HG03103 (cell line): ENCODE measurements around the gene CCBE1.

Experiments
- ATAC-seq: cut with Tn5 transposase; IDR thresholded peaks from one replicate; pipeline ENCODE4 v1.9.1; 2021; ENCODE audit warnings: low read depth; ENCODE audit not compliant: unreplicated experiment

CCBE1 gene

DNA sequence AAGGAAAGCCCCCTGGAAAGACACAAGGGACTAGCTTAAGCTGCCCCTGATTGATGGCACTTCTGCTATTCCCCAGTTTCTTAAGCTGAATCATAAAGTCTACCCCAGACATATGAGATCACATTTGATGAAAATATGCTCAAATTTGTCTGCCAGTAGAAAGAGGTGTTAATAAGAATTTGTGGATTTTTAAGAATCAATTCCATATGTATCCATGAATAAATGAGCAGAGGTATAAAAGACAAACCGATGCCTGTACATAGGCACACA lies 119.9 kb downstream of the CCBE1 start:
- ATAC-seq = no peak

DNA sequence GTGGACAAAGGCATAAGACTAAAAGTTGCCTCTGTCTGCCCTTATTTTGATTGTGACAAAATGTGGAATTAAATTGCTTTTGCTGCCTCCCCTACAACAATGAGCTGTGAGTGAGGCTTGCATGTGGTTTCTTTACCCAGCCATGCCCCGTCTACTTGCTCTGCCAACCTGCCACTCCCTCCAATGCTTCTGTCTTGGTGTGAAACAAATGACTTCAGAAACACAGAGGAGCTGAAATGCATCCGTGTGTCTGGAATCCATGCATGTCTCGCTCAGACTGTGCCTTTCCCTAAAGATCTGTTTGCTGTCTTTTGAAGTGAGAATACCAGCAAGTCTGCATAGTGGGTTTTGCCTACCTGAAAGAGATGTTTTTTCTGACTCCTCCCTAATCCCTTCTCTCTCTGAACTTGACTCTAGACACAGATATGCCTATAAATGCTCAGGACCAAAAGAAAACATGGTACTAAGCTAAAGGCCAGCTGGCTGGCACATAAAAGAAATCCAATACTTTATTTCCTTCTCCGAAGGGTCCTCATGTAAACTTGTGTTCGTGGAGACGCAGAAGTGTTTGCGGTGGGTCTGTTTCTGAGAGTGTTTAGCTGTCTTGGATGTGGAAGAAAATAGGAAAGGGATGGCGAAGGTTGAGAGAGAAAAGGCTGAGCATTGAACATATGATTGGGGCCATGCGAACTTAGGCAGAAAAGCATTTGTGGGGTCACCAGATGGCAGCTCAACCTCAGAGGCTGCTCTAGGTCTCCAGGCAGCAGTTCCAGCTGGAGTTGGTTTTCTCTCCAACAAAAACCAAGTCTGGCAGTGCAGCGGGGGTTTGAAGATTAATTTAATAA lies 120.5 kb downstream of the CCBE1 start:
- no peak for ATAC-seq

DNA sequence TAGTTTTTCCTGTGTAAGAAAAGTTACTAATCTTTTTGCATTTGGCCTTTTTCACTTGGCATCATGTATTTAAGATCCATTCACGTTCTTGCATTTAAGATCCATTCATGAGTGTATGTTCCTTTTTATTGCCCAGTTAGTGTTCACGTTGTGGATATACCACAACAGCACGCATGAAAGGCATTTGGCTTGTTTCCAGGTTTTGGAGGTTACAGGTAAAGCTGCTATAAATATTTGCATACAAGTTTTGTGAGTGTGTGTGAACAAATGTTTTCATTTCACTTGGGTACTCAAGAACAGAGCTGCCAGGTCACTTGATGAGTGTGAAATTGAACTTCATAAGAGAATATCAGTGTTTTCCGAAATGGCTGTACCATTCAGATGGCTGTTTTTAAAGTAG lies 121.2 kb downstream of the CCBE1 start:
- no peak for ATAC-seq

DNA sequence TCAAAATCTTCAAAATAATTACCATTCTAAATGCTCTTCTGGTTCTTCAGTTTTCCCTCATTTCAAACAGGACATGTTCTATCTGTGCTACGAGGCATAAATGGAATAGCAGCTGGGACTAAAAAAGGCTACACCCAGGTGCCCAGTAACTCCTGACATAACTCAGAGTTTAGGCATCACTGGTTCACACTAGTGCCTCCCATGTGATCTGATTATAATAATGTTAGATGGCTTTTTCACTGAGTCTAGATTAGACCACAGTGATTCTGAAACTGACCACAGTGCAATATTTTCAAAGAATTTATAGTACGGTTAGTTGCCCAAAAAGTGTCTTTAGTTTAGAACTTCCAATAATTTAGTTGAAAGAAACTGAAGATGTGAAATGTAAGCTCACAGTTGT lies 123.3 kb downstream of the CCBE1 start:
- no peak for ATAC-seq

DNA sequence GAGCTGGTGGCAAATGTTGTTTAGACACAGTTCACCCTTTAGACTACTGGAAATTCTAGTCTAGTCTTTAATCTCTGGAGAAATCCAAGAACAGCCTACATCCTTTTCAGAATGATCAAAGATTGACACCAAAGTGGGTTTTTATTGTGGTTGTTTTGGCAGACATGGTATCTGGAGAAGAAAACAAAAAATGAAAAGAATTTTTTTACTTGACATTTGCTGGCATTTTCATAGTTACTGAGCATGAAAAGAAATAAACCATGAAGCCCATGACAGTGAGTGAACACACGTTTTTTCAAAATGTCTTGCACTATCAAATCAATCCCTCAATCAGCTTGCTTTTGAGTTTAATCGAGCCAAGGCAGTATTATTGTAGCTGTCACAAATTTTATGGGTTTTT lies 125.3 kb downstream of the CCBE1 start:
- no peak for ATAC-seq

DNA sequence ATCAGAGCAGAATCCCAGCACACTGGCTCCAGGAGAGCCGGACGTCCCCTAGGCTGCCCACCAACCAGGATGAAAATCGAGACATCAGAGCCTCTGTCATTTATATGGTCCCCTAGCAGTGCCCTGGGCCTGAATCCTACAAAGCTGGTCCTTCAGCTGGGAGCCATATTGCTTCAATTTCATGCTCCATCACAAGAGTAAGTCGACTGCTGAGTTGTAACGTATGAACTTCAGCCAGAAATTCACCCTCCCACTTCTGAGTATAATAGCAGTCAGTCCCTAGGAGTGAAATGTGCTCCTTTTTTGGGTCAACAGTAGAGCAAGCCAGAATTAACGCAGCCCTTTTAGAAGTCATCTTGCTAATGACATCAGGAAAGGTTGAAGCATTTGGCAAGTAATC lies 126.4 kb downstream of the CCBE1 start:
- ATAC-seq = no peak

DNA sequence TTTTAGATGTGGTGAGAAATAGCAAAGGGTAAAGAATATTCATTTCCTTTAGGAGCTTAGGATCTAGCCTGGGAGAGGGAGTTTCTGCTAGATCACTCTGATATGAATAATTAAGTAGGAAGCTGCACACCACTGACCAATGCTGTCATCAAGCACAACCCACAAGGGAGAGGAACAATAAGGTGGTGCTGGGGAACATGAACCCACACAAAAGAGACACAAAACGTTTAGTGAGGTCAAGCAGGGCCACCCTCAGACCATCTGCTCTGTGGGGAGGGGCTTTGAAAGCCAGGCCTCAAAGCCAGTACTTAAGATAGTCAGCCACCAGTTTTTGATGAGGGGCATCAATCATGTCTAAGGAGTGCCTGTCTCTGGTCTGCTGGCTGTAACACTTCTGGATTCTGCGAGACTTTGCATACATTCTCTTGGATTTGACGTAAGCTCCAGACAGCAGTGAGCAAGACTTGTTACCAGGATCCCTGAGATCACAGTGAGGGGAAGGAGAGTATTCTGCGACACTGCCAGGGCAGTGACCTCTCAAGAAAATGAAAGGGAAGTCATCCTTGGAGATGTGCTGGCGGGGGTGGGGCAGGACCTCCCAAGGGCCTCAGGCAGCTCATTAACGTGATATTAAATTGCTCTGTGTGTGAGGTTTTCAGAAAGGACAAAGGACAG lies 127.0 kb downstream of the CCBE1 start:
- ATAC-seq = no peak

DNA sequence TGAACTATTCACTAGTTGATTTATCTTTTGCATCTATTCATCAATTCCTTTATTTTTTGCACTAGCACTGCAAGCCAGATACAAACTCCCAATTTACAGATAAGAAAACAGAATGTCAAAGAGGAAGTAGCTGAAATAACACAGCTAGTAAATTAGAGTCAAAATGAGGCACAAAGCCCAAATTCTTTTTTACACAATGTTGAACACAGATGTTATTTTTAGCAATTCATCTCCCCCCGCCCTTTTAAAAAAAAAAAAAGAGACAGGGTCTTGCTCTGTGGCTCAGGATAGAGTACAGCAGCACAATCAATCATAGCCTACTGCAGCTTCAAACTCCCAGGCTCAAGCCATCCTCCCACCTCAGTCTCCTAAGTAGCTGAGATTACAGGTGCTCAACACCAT lies 127.8 kb downstream of the CCBE1 start:
- ATAC-seq = no peak

DNA sequence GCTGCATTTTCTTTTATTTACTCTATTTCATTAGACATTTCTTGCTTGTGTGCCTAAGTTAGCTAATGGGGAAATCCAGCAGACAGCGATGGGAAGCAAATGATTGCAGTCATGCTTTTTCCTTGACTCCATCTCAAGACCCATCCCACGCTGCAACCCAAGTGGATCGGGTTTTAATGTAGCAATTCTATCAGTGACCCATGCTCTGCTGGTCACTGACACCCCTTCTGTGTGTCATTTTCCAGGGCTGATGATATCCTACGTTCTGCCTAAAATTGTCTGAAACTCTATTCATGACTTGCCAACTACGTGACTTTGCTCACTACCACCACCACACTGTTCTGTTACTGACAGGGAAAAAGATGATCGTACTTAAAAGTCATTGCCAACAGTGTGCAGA lies 129.8 kb downstream of the CCBE1 start:
- no peak for ATAC-seq

DNA sequence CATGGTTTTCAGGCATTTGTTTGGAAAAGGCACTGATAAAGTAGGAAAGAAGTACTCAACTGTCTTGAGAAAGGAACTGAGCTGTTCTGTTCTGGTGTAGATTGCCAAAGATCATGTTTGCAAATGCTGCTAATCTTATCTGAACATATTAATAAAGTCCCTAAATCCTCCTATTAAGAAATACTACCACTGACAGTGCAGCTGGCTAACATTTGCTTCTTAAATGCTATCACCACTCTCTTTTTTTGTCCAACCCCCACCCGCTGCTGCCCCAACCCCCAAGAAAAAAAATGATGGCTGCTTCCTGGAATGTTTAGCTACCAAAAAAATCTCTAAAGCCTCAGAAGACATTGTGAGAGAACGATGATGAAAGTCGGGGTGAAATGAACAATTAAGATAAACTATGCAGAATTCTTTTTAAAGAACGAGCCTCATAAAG lies 130.7 kb downstream of the CCBE1 start:
- ATAC-seq = no peak

DNA sequence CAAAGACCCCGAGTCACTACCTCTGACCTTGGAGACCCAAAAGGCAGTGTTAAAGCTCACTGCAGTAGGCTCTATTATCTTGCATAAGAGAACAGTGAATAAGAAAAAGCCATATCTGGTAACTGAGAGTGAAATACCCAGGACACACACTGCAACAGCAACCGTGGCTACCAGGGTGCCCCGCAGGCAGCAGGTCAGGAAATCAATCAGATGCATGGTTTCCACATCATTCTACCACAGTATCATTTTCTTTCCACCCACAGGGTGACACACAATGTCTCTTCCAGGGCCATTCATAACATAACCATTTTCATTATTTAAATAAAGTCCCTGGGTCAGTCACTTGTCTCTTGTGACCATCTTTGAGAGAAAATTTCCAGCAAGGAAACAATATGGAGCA lies 131.3 kb downstream of the CCBE1 start:
- ATAC-seq = no peak

DNA sequence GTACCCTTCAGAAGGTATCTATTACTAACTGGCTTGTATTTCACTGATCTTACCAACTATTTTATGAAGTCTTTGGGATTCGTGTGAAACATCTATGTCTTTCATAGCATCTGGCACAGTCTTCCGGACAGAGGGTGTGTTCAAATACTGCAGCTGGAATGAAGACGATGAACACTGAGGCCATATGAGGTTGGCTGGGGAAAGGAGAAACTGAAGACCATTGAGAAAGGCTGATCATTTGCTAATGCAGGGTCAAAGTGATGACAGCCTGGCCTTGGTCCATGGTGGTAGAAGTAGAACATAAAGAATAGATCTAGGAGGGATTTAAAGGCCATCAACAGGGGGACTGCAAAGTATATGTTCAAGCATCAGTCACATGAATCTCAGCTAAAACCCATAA lies 132.7 kb downstream of the CCBE1 start:
- ATAC-seq = no peak

DNA sequence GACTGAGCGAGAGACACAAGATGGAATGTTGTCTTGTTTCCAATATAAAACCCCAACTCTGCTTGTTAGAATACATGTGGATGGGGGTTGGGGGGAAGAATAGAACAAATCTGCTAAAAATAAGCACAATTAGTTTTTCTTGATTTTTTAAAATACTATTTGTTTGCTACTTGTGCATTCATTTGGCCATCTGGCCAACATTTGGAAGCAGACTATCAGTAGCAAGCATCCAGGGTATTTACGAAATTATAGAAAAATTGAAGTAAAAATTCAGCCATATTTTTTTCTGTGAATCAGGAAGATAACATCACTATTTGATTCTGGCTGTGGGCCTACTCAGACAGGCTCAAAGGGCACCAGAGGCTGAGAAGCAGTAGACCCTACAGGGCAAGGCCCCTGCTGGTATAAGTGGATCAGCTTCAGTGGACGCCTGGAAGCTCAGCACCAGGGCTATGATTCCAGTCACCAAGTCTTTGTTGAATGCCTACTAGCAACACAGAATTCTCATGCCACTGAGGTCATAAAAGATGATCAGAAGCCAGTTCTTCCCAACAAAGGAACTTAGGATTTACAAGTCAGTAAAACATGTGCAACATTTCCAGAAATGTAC lies 133.9 kb downstream of the CCBE1 start:
- no peak for ATAC-seq

DNA sequence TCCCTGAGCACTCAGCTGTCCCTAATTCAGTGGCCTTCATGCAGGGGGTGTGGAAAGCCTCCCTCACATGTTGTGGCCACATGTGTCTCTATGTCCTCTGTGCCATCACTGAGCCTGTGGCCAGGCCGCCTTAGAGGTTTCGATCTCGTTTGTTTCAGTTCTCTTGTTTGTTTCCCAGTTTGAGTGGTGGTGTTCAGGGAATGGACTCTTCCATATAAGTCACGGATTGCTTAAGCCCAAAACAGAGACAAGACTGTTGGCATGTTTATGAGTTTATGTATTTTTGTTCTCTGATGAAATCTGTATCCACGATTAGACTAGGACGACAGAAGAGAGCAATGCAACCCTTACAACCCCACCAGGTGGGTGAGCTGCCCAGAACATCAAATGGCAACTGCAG lies 134.5 kb downstream of the CCBE1 start:
- ATAC-seq = no peak

DNA sequence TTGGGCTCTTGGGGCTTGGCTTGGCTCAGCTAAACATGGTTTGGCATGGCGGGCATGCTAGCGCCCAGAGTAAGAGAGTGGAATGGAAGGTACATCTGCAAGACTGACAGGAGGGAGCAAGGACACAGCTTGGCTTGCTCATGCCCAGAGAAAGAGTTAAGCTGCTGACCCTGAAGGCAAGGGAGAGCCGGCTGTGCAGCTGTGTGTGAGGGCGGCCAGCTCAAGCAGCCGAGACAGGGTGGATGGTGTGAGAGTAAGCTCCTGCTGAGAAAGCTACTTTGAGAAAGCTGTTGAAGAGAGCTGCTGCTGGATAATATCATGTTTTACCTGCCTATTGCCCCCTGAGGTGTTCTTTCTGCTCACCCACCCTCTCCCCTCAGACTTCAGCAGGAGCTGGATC lies 135.6 kb downstream of the CCBE1 start:
- ATAC-seq = no peak

DNA sequence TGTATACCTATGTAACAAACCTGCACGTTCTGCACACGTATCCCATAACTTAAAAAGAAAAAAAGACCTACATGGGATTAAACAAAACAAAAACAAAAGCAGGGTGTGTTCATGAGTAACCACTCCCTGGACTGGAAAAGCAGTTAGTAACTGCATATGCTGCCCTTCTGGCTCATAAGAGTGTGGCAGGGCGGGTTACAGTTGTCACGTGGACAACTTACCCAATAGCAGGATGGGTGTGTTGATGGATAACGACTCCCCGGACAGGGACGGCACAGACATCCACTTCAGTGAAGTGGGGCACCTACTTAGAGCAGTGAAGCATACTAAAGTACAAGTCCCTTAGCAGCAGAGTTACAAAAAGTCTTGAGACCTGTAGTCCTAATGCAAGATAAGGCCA lies 136.7 kb downstream of the CCBE1 start:
- ATAC-seq = no peak

DNA sequence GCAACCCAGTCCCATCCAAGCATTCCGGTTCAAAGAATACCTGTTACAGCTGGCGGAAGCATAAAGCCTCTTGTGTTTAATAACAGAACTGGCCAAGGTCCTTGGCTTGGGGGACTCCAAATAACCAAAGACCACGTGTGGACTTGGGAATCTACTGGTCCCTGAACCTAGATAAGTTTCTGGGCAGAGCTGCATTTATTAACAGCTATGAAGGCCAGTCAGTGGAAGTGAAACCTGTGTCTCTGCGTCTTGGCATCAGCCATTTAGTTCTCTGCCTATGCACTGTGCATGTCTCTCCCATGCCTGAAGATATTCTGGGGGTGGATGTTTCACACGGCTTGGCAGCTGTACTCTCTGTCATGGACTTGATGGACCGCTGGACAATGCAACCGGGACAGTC lies 137.7 kb downstream of the CCBE1 start:
- ATAC-seq = no peak

DNA sequence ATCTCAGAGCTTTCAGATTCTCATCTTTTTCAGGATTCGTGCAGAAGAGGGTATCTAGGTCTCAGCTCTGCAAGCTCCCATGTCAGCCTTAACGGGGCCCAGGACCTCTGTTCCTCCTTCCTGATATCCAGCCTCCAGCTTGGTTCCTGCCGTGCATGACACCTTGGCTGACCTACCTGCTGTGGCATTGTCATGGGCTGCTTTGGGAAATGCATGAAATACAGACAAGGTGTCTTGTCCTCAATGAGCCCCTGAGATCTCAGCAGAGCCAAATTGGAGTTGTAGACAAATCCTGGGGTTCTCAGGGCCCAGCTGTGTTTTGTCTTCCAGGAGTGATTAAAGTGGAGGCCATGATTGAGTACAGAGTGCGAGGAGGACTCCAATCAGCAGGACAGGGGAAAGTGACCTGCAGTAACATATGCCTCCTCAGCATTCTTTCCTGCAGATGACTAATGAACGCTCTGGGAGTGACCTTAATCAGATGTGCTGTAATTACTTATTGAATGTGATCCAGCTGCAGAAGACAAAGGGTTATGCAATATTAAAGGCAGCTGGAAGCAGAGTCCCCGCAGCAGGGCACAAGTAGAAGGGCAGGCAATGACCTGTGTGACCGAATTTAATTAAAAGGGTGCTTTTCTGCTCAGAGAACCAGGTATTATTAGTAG lies 141.1 kb downstream of the CCBE1 start:
- no peak for ATAC-seq

DNA sequence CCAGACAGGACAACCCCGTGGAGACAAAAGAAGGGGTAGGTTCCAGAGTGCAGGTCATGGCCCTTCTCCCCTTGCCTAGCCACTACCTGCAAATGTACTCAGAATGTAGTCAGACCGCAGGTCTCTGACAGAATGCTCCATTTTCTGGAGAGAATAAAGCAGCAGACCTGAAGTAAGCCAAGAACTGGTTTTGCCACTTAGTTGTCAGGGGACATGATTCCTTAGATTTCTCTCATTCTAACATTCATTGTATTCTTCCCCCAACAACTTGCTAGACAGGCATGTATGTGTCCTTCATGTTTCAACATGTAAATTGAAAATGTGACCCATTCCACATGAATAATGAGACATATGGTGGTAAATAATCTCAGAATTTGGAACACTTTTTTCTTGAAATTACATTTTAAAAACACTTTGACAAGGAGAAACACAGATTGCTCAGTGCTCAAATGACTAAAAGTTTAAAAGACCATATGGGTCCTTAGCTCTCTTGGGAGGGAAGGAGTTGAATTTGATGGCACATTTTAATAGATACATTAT lies 142.4 kb downstream of the CCBE1 start:
- no peak for ATAC-seq

DNA sequence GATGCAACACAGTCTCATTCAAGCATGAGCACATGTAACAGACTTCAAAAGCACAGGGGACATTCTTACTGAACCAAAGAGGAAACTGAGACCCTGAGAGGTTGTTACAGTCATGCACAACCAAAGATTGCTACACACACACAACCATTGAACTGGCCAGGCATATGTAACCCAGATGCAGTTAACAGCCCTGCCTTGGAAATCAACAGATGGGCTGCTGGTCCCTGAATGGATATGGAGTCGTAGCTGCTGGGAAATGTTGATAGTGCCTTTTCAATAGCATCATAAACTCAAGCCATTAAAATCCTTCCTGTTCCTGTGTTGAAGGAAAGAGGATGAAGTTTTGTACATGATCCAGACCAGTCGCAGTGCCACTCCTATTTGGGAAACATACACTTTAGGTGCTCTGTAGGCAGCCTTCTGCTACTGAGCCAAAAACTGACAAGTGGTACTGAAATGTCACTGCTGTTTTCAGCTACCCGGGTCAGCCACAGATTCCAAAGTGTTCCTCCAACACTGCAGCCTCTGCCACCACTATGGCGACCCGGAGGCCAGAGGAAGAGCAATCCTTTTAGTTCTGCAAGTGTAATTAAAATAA lies 143.9 kb downstream of the CCBE1 start:
- ATAC-seq = no peak
